Esophagus muscularis mucosa (tissue), 2 donors: ENCODE data around the gene CFAP97.

ENCODE experiments used
- POLR2A ChIP-seq: fragments of 450-650 bp; IDR thresholded peaks from one replicate; pipeline ENCODE4 v1.6.1; 2017; ENCODE audit warnings: antibody characterized with exemption, moderate library complexity, mild to moderate bottlenecking, low read depth
- POLR2AphosphoS5 ChIP-seq, 2 donors: sonication (generic); formaldehyde crosslinking; IDR thresholded peaks; one replicate each; pipeline ENCODE4 v1.6.1; 2017; ENCODE audit warnings: antibody characterized with exemption in 2 of 2

DNA sequence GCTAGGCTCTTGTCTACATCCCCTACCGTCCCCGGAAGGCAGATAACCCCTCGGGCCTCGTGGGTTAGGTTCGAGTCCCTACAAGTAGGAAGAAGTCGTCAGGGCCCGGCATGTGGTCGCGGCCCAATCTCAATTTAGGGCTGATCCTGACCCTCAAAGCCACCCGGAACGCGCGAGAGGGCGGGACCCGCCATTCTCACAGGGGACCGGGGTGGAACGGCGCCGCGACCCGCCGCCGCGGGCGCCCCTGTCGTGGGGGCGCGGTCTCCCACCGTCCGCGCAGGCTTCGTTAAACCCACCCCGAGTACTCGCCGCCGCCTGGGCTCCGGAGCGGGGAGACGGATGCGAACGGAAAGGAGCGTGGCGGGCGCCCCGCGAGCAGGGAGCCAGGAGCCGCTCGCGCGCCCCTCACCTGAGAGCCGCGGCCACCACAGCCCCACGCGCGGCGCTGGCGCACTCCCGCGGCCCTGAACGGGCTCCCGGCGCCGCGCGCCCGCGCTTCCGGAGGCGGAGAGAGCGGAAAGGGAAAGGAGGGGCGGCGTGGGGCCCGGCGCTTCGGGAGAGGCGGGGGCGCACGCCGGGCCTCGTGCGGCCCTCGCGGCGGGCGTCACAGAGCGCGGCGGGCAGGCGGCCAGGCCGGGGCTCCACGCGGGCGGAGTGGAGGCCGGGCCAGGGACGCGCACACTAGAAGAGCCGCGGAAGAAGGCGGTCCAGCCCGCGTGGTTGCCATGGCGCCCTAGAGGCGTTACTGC, at the start of gene CFAP97:
- TF ChIP-seq POLR2AphosphoS5 (IDR thresholded peaks at IDR 0.05): peak; percentile 63 to 66
- TF ChIP-seq POLR2A: peak; percentile 46
